SK-N-SH (cell line): ENCODE data around the gene DAB2IP.

Experiments used
- CTCF ChIP-seq: fragments of 200-600 bp; sonication (generic); IDR thresholded peaks from 2 replicates; pipeline ENCODE4 v1.6.1; 2017; ENCODE audit warnings: antibody characterized with exemption, mild to moderate bottlenecking, moderate library complexity
- MEF2A ChIP-seq: IDR thresholded peaks from 2 replicates; pipeline ENCODE4 v1.4.0; 2012; ENCODE audit warnings: low read depth, borderline replicate concordance

GRCh38 chr9:121672213-121672612 is 20.8 kb downstream of the DAB2IP start:
- TF ChIP-seq CTCF: no peak
- TF ChIP-seq MEF2A: no peak
